EH (cell line): Measurements from ENCODE around the gene TAOK1.

Source experiments
- DNase-seq: peaks from one replicate; pipeline ENCODE4 v3.0.0-alpha.2; 2015; ENCODE audit warnings: low read depth

The TAOK1 gene

DNA sequence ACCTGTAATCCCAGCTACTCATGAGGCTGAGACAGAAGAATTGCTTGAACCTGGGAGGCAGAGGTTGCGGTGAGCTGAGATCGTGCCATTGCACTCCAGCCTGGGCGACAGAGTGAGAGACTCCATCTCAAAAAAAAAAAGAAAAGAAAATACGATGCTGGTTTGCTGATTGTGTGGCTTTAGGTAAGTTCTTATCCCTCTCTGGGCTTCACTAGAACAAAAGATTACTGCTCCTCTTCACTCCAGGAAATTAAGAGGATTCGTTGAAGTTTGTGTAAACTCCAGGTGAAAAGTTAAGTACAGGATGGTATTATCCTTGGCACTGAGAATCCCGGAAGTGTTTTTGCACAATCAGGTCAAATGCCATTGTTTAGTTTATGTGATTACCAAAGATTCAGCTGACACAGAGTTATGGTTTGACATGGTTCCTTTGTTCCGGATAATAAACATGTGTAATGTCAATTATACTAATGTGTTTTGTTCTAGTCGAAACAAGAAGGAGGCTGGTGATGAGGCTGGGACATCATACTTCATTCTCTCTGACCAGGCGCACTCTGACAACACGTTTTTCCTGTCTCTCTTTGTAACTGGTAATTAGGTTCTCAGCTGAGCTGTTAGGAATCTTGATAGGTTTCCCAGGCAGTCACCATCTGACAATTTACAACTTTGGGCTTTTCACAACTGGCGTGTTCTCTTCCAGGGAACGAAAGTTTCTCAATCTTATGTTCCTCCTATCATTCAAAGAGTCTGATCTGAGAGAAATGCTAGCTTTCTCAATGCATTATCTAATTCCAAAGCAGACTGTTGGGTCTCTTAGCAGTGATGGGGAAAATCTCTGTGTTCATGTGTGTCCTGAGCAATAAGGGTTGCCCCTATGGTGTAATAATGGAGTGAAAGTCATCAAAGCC, 10.8 kb upstream of the TAOK1 start:
- no peak for DNase-seq

DNA sequence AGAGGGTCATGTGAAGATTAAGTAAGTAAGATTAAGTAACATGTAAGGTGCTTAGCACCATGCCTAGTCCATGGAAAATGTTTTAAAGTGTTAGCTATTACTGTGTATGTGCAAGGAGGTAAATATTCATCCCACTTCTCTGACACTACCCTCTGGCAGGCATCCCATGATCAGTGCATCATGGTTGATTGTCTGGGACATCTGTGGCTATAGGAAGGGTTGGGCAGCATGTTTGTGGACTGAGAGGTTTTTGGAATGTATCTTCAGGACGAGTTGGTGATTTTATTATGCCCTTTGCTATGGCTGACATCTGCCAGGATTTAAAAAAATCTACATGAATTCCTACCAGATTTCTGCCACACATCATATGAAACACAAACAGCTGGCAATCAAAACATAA, 6.5 kb upstream of the TAOK1 start:
- DNase-seq: peak; percentile 74

DNA sequence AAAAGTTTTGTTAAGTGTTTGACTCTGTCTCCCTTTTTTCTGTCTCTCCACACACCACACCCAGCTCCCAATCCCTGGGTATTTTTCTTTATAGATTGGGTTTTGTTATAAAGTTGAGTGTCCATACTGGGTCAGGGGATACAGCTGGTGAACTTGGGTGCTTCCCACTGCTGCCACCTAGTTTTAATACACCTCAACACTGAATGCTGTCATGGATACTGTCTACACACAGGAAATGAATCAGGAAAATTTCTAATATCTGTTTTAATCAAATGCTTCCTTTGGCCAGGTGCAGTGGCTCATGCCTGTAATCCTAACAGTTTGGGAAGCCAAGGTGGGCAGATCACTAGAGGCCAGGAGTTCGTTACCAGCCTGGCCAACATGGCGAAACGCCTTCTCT, 5.3 kb upstream of the TAOK1 start:
- DNase-seq: no peak

DNA sequence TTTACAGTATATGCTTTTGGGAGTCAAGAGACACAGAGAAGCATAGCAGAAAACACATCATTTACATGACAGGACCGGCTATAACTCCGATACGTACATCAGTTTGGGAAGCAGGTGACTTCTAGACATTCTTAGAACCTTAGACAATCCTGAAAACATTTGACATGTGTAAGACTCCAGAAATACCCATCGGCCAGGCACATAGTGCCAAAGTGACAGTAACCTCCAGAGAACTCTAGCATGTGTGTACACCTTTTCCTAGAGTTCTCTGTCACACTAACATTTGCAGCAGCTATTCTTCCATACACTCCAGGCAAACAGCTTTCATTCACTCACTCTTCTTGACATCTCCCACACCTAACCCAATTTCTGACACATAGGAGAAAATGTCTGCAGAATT, 3.4 kb upstream of the TAOK1 start:
- no peak for DNase-seq

DNA sequence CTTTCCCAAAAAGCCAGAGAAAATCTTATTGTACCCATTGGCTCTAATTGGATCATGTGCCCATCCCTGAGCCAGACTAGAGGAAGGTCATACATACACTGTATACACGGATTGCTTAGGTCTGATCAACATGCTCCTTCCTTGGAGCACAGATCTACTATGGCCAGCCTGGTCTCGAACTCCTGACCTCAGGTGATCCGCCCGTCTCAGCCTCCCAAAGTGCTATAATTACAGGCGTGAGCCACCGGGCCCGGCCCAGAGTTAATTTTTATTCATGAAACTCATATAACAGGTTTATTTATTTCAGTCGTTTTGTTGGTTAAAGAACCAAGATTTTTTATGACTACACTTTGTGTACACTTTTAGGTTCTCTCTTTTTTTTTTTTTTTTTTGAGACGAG, 1.2 kb upstream of the TAOK1 start:
- no peak for DNase-seq

DNA sequence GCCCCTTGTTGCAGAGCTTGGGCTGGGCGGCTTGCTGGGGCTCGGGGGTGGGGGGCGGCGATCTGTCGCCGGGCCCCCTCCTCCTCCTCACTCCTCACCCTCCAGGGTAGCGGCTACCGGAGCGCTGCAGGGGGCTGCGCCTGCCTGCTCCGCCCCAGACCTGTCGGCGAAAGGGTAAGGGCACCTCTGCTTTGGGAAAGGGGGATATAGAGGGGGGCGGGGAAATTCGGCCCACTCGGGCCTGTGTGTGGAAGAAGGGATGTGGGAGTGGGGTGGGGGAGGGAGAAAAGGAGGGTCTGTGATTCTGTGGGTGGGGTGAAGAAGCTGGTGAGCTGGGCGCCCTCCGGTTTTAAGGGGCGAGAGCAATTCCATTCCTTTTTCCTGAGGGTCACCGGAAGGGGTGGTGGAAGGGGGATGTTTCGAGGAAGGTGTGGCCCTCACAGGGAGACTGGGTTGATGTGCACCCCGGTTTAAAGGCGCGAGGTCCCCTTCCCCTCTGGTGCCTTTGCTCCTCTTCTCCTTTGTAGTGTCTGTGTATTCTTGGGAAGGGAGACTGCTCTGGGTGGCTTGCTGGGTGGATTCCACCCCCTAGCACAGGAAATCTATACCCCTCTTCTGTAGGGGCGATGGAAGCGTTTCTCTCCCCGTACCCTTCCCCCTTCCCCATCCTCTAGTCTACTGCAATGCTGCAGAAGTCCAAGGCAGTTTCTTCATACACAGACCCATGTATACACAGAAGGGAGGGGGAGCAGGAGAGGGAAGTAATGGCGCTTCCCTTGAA, 878 bp downstream of the TAOK1 start:
- peak; percentile 49 for DNase-seq

DNA sequence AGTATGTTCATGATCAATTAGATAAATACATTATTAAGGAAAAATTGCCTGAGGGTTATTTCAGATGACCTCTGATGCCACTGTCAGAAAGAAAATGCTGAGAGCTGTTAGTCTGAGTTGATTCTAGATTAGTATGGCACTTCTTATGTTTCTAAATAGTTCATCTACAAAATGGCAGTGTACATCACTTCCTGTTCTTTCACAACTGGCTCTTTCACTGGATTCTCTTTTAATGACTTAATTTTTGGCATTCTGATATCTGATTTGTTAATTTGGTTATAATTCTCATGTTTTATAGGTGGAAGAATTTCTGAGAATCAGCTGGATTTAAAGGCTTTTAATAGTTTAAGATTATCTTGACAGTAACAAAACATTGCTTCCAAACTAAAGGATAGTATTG, 3.3 kb downstream of the TAOK1 start:
- peak; percentile 61 for DNase-seq

DNA sequence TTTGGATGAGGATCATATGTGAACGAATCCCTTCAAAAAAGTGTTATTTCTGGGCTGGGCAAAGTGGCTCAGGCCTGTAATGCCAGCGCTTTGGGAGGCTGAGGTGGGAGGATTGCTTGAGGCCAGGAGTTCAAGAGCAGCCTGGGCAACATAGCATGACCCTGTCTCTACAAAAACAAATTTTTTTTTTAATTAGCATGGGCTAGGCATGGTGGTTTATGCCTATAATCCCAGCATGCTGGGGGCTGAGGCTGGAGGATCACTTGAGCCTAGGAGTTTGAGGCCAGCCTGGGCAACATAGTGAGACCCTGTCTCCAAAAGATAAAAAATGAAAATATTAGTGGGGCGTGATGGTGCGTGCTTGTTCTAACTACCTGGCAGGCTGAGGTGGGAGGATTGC, 4.6 kb downstream of the TAOK1 start:
- DNase-seq: no peak

DNA sequence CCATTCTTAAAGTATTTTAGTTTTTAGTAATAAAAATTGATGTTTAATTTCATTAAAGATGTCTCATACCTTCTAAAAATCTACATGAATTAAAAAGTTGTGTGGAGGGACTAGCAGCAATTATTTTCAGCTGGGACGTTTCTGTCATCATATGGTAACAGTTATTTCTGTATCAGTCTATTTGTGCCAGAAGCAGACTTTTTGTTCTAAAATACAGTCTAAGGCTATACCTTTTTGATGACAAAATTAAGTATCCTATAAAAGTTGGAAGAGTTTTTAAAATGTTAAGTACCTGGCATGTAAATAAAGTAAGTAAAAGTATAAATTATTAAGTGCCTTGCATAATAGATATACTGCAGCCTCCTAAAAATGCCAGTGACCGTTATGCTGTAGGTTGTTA, 5.9 kb downstream of the TAOK1 start:
- DNase-seq: no peak

DNA sequence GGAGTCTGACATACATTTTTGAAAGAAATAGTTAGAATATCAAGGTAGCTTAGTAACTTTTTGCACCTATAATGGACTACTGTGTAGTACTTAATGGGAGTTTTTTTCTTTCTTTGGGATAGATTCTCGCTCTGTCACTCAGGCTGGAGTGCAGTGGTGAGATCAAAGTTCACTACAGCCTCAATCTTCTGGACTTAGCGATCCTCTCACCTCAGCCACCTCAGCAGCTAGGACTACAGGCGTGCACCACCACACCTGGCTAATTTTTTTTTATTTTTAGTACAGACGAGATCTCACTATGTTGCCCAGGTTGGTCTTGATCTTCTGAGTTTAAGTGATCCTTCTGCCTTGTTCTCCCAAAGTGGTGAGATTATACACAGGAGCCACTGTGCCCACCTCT, 9.5 kb downstream of the TAOK1 start:
- no peak for DNase-seq

DNA sequence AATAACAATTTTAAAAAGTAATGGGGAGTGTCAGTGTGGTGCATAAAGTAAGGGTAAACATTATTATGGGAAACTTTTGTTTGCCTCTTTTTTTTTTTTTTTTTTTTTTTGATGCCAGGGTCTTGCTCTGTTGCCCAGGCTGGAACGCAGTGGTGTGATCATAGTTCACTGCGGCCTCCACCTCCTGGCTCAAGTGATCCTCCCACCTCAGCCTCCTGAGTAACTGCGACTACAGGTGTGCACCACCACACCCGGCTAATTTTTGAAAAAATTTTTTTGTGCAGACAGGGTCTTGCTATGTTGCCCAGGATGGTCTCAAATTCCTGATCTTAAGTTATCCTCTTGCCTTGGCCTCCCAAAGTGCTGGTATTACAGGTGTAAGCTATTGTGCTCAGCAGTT, 10.7 kb downstream of the TAOK1 start:
- DNase-seq: no peak

DNA sequence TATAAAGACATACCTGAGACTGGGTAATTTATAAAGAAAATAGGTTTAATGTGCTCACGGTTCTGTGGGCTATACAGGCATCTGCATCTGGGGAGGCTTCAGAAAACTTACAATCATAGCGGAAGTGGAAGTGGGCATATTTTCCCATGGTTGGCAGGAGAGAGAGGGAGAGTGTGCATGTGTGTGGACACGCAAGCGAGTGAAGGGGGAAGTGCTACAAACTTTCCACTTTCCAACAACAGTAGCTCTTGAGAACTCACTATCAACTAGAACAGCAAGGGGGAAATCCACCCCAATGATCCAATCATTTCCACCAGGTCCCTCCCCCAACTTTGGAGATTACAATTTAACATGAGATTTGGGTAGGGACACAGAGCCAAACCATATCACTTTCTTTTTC, 11.1 kb downstream of the TAOK1 start:
- DNase-seq: no peak

DNA sequence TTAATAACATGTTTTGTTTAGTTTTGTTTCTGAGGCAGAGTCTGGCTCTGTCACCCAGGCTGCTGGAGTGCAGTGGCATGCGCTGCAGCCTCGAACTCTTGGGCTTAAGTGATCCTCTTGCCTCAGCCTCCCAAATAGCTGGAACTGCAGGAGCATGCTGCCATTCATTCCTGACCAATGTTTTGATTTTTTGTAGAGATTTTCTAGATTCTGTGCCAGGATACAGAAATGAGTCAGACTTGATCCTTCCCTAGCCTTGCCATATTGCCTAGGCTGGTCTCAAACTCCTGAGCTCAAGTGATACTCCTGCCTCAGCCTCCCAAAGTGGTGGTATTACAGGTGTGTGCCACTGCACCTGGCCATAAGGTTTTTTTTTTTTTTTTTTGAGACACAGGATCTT, 17.7 kb downstream of the TAOK1 start:
- peak; percentile 54 for DNase-seq

DNA sequence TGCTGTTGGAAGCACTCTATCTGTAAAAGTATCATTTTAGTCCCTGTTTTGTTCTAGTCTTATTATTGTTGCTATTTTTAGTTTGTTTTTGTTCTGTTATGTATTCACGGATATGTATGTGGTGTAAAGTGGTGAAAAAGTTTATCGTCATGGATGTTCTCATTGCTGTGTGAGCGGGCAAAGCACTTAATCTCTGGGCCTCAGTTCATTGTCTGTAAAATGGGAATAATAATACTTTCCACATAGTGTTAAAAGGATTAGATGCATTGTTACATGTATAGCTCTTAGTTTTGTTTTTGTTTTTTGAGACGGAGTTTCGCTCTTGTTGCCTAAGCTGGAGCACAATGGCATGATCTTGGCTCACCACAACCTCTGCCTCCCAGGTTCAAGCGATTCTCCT, 19.8 kb downstream of the TAOK1 start:
- DNase-seq: no peak

DNA sequence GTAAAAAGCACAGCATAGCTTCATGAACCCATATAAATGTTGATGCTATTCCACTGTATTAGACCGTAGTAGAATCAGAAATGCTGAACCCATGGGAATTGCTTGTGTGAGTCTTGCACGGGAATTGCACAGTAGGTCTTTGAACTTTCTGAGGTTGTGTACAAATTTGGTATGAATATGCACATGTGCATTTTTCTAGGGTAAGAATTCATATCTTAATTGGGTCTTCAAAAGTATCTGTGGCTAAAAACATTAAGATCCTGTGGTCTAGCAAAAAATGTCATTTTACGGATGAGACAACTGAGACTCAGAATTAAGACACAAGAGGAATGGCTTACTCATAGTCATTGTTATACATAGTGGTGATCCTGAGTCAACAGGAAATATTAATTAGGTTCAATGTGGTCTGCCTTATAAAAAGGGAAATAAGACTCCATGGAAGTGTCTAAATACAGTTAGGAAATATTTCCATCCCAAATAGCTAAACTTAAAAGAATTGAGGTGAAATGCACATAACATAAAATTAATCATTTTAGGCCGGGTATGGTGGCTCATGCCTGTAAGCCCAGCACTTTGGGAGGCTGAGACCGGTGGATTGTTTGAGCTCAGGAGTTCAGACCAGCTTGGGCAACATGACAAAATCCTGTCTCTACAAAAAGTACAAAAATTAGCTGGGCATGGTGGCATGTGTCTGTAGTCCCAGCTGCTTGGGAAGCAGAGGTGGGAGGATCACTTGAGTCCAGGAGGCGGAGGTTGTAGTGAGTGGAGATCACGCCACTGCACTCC, 22.8 kb downstream of the TAOK1 start:
- DNase-seq: peak; percentile 97

DNA sequence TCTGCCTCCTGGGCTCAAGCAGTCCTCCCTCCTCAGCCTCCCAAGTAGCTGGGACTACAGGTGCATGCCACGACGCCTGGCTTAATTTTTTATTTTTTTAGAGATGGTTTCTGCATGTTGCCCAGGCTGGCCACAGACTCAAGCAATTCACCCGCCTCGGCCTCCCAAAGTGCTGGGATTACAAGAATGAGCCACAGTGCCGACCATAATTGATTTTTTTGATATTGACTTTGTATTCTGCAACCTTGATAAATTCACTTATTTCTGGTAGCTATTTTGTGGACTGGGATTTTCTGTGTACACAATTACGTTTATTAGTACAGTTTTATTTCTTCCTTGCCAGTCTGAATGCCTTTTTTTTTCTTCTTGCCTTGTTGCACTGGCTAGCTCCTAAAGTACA, 30.0 kb downstream of the TAOK1 start:
- DNase-seq: no peak

DNA sequence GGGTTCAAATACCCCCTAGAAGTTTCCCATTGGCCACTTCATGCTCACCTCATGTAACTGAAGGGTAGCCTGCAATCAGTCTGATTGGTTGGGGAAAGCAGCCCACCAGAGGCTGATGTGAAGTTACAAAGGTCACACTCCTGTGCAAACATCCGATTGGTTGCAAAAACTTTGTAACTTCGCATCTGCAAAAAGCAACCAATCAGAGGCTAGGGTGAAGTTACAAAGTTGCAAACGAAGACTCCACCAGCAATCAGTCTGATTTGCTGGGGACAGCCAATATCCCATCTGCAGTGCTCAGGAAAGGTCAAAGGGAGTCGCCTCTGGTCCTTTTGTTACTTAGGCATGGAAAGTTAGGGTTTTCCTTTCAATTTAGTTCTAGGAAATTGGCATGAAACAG, 40.1 kb downstream of the TAOK1 start:
- DNase-seq: no peak

DNA sequence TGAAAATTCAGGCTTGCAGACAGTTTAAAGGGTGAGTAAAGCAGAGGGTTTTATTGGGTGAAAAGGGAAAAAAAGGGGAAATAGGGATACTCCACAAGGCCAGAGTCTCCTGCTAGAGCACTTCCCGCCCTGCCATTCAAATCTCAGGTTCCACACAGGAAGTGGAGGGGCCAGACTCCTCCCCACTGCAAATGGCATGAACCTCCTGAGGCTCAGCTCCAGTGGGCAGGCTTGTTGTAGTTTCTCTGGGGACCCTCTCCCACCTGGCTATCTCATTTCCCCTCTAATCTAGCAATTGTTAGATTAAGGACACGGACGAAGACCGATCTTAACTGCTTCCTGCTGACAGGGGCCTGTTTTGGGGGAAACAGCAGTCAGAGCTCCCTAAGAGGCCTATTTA, 43.4 kb downstream of the TAOK1 start:
- peak; percentile 62 for DNase-seq

DNA sequence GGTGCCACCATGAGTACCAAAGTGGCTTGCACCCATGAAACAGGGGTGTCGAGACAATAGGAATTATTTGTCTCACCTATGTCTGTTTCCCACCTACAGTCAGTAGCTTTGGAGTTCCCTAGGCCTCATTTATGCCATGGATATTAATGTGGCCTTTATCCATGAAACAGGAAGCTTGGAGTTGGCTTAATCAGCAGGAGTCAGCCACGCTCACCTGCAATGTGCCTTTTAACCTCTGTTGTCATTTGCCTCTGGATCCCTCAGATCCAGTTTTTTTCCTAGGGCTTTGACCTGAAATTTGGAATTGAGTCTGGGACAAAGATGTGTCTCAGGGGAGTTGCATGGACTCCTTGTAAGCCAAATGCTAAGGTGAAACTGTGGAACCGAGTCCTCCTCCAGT, 44.4 kb downstream of the TAOK1 start:
- no peak for DNase-seq

DNA sequence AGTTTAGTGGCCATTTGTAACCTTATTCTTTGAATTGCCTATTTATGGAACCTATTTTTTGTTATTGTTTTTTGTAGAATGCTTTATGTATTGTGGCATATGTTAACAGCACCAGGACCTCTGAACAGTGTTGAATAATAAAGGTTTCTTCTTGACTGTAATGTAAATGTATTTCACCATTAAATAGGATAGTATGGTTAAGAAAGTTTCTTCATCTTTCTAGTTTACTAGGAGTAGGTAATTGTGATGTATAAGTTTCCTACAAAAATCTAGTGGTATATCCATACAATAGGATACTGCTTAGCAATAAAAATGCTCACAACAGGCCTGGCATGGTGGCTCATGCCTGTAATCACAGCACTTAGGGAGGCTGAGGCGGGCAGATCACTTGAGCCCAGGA, 52.3 kb downstream of the TAOK1 start:
- no peak for DNase-seq

DNA sequence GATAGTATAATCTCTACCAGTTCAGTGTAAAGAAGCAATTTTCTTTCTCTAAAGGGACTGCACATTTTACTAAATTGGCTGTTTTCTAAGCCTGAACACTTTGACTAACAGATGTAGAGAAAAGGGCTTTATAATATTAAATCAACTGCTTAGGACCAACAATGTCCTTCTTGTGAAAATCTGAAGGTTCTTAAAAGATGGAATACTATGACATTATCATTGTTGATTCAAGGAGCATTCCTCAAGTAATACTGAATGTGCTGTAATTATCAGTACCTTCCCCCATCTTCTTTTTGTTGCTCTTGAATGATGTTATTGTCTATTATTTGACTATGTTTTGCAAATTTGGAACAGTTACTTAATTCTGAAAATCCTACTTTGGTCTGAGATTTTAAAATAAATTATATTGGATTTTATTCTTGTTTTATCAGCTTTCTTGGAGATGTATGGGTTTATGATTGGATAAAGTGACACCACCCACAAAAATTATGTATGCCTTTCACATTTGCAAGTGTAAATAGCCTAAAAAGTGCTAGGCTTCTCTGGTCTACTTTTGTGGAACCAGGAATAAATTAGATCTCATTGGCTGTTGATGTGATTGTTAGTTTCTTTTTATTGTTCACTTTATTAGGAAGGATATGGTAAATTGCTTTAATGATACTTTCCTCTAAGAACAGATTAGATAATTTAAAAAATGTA, 53.0 kb downstream of the TAOK1 start:
- DNase-seq: no peak

DNA sequence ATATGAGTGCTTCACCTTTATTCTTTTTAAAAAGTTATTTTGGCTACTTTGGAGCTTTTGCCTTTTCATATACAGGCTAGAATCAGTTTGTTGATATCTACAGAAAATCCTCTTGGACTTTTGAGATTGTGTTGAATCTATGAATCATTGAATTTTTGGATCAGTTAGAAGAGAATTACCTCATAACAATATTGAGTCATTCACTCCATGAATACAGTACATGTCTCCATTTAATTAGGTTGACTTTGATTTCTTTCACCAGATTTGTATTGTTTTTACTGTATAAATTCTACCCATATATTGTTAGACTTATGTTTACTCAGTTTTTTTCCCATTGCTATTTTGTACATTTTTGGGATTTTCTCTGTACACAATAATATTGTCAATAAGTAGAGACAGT, 54.4 kb downstream of the TAOK1 start:
- peak; percentile 66 for DNase-seq
